ENCODE data around the gene GZMH.

GRCh38 chr14:24639905-24640304, 30.4 kb upstream of the GZMH start:
- TF ChIP-seq CTCF (IDR thresholded peaks at IDR 0.05) (no peak), POLR2A (IDR thresholded peaks at IDR 0.05) (no peak), EP300 (IDR thresholded peaks at IDR 0.05) (no peak)

Data from ovary (tissue), 3 donors.